ENCODE measurements around the gene MAST2. TPM values are rescaled to one million over a fixed set of nuclear protein-coding genes. Genes with fewer than 3 reads are reported as not detected.

Gene MAST2
- total RNA-seq, 1 experiment from 2014 or later, result 37.2 TPM

DNA sequence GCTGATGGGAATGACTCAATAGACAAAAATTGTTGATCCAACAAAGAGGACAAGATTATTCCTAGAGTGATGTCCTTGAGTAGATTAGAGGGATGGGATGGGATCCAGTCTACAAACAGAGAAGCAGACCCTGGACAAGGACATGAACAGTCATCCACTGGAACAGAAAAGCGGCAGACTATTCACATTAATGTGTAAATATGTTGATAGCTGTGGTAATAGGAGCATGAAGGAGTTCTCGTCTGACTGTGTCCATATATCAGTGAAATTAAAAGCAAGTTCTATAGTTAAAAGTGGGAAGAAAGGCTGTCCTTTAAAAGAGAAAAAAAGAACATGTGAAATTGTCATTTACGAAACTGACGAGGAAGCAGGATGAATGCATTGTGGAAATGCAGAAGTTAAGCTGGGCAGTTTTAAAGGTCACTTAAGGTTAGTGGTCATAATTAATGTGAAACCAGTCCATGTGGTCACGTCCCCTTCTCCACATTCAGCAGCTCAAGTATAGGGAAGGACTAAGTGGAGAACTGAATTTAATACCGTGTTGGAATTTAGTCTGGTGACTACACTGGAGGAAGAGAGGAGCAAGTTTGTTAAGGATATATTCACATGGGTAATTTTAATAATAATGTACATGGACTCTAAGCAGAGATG, 266.9 kb downstream of the MAST2 start (continued):
- TF ChIP-seq SP1 (CRISPR knock-in tag; conservative IDR thresholded peaks at IDR 0.05), result no peak

DNA sequence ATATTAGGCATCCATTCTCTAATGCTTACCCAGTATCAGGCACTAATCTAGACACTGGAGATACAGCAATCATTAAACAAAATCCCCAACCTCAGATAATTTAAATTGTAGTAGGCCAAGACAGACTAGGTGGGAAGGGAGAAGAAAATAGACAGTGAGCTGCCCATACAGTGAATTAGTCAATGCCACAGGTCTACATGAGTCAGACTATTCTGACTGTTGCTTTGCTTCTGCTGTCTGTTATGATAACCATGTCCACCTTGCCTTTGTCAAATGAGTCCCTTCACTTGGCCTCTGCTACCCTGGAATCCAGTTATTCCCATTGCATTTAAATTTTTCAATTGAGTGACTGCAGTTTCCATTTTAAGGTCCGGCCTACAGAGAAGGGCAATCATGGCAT, 269.6 kb downstream of the MAST2 start:
- POLR2A ChIA-PET, result no interaction called here
- no peak for DNase-seq (ENCODE audit: low spot score)
- TF ChIP-seq, protein P1, sequence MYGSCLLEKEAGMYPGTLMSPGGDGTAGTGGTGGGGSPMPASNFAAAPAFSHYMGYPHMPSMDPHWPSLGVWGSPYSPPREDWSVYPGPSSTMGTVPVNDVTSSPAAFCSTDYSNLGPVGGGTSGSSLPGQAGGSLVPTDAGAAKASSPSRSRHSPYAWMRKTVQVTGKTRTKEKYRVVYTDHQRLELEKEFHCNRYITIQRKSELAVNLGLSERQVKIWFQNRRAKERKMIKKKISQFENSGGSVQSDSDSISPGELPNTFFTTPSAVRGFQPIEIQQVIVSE (CRISPR knock-in tag; IDR thresholded peaks at IDR 0.05; ENCODE audit: borderline replicate concordance), result no peak
- TF ChIP-seq TCF7 (CRISPR knock-in tag; IDR thresholded peaks at IDR 0.05; ENCODE audit: low read depth) (no peak), IRF2 (CRISPR knock-in tag; IDR thresholded peaks at IDR 0.05; ENCODE audit: borderline replicate concordance, low read depth) (no peak), CREM (CRISPR knock-in tag; IDR thresholded peaks at IDR 0.05) (no peak), NR2C2 (CRISPR knock-in tag; IDR thresholded peaks at IDR 0.05) (no peak), ZNF423 (CRISPR knock-in tag; IDR thresholded peaks at IDR 0.05) (no peak), ZNF671 (CRISPR knock-in tag; IDR thresholded peaks at IDR 0.05) (no peak), TEAD4 (CRISPR knock-in tag; IDR thresholded peaks at IDR 0.05) (no peak), RELA (CRISPR knock-in tag; IDR thresholded peaks at IDR 0.05; ENCODE audit: borderline replicate concordance) (no peak), TP53 (CRISPR knock-in tag; IDR thresholded peaks at IDR 0.05) (no peak)
- TF ChIP-seq, protein P2, sequence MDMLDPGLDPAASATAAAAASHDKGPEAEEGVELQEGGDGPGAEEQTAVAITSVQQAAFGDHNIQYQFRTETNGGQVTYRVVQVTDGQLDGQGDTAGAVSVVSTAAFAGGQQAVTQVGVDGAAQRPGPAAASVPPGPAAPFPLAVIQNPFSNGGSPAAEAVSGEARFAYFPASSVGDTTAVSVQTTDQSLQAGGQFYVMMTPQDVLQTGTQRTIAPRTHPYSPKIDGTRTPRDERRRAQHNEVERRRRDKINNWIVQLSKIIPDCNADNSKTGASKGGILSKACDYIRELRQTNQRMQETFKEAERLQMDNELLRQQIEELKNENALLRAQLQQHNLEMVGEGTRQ (CRISPR knock-in tag; IDR thresholded peaks at IDR 0.05), result no peak
- TF ChIP-seq, protein P3, sequence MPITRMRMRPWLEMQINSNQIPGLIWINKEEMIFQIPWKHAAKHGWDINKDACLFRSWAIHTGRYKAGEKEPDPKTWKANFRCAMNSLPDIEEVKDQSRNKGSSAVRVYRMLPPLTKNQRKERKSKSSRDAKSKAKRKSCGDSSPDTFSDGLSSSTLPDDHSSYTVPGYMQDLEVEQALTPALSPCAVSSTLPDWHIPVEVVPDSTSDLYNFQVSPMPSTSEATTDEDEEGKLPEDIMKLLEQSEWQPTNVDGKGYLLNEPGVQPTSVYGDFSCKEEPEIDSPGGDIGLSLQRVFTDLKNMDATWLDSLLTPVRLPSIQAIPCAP (CRISPR knock-in tag; IDR thresholded peaks at IDR 0.05), result no peak
- TF ChIP-seq, protein P4, sequence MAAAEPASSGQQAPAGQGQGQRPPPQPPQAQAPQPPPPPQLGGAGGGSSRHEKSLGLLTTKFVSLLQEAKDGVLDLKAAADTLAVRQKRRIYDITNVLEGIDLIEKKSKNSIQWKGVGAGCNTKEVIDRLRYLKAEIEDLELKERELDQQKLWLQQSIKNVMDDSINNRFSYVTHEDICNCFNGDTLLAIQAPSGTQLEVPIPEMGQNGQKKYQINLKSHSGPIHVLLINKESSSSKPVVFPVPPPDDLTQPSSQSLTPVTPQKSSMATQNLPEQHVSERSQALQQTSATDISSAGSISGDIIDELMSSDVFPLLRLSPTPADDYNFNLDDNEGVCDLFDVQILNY (CRISPR knock-in tag; IDR thresholded peaks at IDR 0.05), result no peak
- TF ChIP-seq, protein P5, sequence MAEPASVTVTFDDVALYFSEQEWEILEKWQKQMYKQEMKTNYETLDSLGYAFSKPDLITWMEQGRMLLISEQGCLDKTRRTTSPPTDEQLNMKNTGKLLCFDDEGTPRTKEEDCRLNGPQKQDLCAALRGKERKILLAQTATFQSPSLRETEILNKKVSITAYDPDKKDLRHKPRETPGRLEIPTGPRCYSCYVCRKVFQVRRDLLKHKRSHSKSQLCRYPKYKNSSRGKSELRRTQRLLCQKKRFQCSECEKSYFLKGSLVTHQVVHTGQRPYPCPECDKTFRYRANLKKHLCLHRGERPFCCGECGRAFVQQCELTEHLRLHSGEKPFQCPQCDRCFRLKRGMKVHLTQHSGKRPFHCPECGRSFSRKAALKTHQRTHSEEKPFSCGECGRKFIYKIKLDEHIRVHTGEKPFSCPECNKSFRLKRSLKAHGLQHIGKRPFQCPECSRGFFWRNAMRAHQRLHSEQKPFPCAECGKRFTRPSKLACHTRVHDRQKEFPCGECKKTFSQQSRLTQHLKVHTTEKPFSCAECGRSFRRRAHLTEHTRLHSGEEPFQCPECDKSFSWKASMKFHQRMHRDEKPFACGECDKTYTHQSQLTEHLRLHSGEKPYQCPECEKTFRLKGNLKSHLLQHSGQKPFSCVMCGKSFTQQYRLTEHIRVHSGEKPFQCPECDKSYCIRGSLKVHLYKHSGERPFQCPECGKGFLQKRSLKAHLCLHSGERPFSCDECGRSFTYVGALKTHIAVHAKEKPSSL (CRISPR knock-in tag; conservative IDR thresholded peaks at IDR 0.05), result no peak
- TF ChIP-seq, protein P6, sequence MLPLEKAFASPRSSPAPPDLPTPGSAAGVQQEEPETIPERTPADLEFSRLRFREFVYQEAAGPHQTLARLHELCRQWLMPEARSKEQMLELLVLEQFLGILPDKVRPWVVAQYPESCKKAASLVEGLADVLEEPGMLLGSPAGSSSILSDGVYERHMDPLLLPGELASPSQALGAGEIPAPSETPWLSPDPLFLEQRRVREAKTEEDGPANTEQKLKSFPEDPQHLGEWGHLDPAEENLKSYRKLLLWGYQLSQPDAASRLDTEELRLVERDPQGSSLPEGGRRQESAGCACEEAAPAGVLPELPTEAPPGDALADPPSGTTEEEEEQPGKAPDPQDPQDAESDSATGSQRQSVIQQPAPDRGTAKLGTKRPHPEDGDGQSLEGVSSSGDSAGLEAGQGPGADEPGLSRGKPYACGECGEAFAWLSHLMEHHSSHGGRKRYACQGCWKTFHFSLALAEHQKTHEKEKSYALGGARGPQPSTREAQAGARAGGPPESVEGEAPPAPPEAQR (CRISPR knock-in tag; IDR thresholded peaks at IDR 0.05), result no peak
- Mint-ChIP-seq H3K9me3 (no peaks in the 10 kb centered on the region), H3K4me3 (no peak overlapping the region), H3K4me1 (peaks cover 7% of the 10 kb centered on the region), H3K27me3 (ENCODE audit: low read depth) (no peaks in the 10 kb centered on the region), H3K27ac (no peak overlapping the region), H3K36me3 (no peaks in the 10 kb centered on the region)
- CTCF ChIA-PET, result interaction anchor here (0.8 to 2.0 kb wide), 2 partner anchors 103 to 151 kb away, joined by 3 to 7 read pairs; no protein-coding TSS in a partner anchor
- no peak for ATAC-seq

DNA sequence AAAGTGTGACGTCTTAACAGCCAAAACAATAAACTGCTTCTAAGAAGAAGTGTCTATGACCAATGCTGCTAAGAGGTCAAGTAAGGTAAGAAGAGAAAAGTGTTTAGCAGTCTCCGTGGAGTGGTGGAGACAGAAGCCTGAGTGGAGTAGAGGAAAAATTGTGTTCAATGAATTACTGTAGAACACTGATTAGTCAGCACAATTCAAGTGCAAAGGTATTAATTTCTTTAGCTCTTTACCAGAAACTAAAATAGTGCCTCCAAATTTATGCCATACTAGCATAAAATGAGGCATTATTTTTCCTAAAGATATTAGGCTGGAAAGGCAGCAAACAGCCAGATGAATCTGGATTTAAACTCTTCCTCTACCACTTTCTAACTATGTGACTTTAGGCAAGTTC, 272.9 kb downstream of the MAST2 start:
- Mint-ChIP-seq H3K4me1 (peaks cover 7% of the 10 kb centered on the region), H3K36me3 (no peaks in the 10 kb centered on the region), H3K4me3 (no peak overlapping the region), H3K27ac (no peak overlapping the region), H3K27me3 (ENCODE audit: low read depth) (no peaks in the 10 kb centered on the region), H3K9me3 (no peaks in the 10 kb centered on the region)
- POLR2A ChIA-PET, result no interaction called here
- no peak for ATAC-seq
- CTCF ChIA-PET, result no interaction called here
- DNase-seq (ENCODE audit: low spot score), result no peak
- TF ChIP-seq ZNF121 (CRISPR knock-in tag; IDR thresholded peaks at IDR 0.05), result no peak
- TF ChIP-seq, protein P5 (CRISPR knock-in tag; conservative IDR thresholded peaks at IDR 0.05), result no peak
- TF ChIP-seq MYBL2 (CRISPR knock-in tag; IDR thresholded peaks at IDR 0.05), result no peak
- TF ChIP-seq, protein P7, sequence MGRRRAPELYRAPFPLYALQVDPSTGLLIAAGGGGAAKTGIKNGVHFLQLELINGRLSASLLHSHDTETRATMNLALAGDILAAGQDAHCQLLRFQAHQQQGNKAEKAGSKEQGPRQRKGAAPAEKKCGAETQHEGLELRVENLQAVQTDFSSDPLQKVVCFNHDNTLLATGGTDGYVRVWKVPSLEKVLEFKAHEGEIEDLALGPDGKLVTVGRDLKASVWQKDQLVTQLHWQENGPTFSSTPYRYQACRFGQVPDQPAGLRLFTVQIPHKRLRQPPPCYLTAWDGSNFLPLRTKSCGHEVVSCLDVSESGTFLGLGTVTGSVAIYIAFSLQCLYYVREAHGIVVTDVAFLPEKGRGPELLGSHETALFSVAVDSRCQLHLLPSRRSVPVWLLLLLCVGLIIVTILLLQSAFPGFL (CRISPR knock-in tag; IDR thresholded peaks at IDR 0.05; ENCODE audit: borderline replicate concordance), result no peak
- TF ChIP-seq SMAD4 (CRISPR knock-in tag; IDR thresholded peaks at IDR 0.05), result no peak
